GM10248 (cell line): Measurements from ENCODE around the gene MATN1.

Experiments used
- CTCF ChIA-PET: fragments of 300-600 bp; sonication (Branson Sonifier 250); formaldehyde crosslinking; extraction: SDS; loops from one replicate; lab custom pipeline; 2021; ENCODE audit warnings: antibody characterized with exemption; lab: Yijun Ruan, JAX
- POLR2A ChIA-PET: fragments of 350-650 bp; sonication (Branson Sonifier 250); formaldehyde crosslinking; extraction: SDS; loops from one replicate; lab custom pipeline; 2020; ENCODE audit warnings: antibody characterized with exemption; lab: Yijun Ruan, JAX
- DNase-seq: peaks from one replicate; pipeline ENCODE4 v3.0.0; 2012; ENCODE audit errors: extremely low spot score
- TF ChIP-seq, protein P1 (sequence below): IDR thresholded peaks from 2 replicates; pipeline ENCODE4 v1.5.1; 2012; ENCODE audit warnings: mild to moderate bottlenecking, low read depth; ENCODE audit errors: extremely low read depth, missing control alignments, control extremely low read depth

The MATN1 gene

DNA sequence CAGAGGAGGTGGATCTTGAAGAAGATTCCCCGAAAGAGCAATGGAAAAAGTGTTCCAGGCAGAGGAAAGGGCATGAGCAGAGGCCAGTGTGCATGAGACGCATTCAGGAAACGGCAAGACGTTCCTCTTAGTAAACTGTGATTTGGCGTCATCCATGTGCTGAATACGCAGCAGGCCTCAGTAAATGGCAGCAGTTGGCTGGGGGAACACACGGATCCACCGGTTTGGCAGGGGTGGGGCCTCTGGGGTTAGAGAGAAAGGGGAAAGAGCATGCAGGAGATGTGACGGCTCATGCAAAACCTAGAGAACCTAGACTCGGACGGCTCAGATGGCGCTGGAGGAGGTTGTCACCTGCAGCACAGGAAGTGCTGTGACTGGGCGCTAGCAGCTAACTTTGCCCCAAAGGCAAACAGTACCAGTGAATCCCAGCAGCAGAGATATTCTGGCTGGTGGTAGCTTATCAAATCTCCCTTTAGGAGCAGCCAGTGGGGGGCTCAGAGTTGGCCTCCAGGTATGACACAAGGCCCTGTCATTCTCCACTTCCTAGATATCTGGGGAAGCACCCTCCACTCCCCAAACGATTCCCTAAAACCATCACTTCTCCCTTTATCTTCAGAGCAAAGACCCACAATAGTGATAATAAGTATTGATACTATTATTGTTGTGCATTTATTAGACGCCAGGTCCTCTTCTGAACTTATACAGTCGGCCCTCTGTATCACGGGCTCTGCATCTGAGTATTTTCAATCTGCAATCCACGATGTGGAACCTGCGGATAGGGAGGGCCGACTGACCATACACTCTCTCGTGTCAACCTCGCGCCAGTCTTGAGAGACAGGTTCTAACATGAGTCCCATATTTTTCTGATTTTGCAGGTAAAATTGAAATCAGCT is 26.6 kb upstream of the MATN1 start:
- TF ChIP-seq, protein P1, sequence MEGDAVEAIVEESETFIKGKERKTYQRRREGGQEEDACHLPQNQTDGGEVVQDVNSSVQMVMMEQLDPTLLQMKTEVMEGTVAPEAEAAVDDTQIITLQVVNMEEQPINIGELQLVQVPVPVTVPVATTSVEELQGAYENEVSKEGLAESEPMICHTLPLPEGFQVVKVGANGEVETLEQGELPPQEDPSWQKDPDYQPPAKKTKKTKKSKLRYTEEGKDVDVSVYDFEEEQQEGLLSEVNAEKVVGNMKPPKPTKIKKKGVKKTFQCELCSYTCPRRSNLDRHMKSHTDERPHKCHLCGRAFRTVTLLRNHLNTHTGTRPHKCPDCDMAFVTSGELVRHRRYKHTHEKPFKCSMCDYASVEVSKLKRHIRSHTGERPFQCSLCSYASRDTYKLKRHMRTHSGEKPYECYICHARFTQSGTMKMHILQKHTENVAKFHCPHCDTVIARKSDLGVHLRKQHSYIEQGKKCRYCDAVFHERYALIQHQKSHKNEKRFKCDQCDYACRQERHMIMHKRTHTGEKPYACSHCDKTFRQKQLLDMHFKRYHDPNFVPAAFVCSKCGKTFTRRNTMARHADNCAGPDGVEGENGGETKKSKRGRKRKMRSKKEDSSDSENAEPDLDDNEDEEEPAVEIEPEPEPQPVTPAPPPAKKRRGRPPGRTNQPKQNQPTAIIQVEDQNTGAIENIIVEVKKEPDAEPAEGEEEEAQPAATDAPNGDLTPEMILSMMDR, result no peak
- ChIA-PET CTCF (interaction anchor here (0.7 to 22.9 kb wide), 7 partner anchors 7 to 30 kb away, joined by 3 to 449 read pairs (median 6); partner anchors contain the start of gene LAPTM5), POLR2A (interaction anchor here (0.7 to 3.2 kb wide), 6 partner anchors 10 to 1195 kb away, joined by 3 to 18 read pairs (median 8); no protein-coding TSS in a partner anchor)
- DNase-seq, result no peak

DNA sequence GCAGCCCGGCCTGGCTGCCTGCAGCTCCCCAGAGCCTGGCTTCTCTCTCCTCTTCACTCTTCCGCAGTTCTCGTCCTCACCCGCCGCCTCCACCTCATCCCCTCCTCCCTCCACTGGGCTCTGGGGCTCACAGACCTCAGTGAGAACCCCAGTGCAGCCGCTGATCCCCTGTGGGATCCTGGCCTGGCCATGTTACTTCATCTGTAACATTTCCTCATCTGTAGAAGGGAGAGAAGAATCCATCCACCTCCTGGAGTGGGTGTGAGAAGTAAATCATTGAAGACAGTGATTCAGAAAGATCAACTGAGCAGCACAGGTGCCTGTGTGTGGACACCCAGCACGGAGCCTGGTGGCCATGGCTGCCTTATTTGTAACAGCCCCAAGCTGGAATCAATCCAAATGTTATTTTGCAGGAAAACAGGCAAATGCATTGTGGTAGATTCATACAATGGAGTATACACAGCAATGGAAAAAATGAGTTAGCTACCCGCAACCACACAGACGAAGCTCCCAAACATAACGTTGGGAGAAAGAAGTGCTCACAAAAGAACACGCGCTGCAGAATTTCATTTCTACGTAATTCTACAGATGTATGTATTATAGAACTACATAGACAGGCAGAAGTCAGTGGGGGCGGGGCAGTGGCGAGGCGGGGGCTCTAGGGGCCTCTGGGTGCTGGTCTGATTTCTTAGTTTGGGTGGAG is 25.5 kb upstream of the MATN1 start:
- TF ChIP-seq, protein P1, result no peak
- CTCF ChIA-PET, result interaction anchor here (0.7 to 22.9 kb wide), 5 partner anchors 8 to 52 kb away, joined by 3 to 449 read pairs (median 35); partner anchors contain the start of gene LAPTM5
- no peak for DNase-seq
- POLR2A ChIA-PET, result interaction anchor here (1.3 to 6.8 kb wide), 5 partner anchors 10 to 29 kb away, joined by 5 to 71 read pairs (median 13); partner anchors contain the start of gene LAPTM5

- POLR2A ChIA-PET, result interaction anchor here (1.3 to 6.8 kb wide), 3 partner anchors 11 to 28 kb away, joined by 5 to 71 read pairs (median 13); partner anchors contain the start of gene LAPTM5
- no peak for DNase-seq
- CTCF ChIA-PET, result interaction anchor here (1.0 to 22.9 kb wide), 4 partner anchors 12 to 53 kb away, joined by 3 to 449 read pairs (median 98); partner anchors contain the start of gene LAPTM5
- TF ChIP-seq, protein P1, result no peak
These were observed 24.8 kb upstream of the MATN1 start for GRCh38 chr1:30748098-30748698.

GRCh38 chr1:30747033-30748008 is 23.9 kb upstream of the MATN1 start:
- no peak for DNase-seq
- TF ChIP-seq, protein P1, result no peak
- POLR2A ChIA-PET, result interaction anchor here (1.2 to 6.8 kb wide), 3 partner anchors 12 to 36 kb away, joined by 3 to 71 read pairs (median 7); partner anchors contain the start of gene LAPTM5
- CTCF ChIA-PET, result interaction anchor here (0.9 to 13.2 kb wide), 4 partner anchors 12 to 35 kb away, joined by 5 to 162 read pairs (median 34); partner anchors contain the start of gene LAPTM5

DNA sequence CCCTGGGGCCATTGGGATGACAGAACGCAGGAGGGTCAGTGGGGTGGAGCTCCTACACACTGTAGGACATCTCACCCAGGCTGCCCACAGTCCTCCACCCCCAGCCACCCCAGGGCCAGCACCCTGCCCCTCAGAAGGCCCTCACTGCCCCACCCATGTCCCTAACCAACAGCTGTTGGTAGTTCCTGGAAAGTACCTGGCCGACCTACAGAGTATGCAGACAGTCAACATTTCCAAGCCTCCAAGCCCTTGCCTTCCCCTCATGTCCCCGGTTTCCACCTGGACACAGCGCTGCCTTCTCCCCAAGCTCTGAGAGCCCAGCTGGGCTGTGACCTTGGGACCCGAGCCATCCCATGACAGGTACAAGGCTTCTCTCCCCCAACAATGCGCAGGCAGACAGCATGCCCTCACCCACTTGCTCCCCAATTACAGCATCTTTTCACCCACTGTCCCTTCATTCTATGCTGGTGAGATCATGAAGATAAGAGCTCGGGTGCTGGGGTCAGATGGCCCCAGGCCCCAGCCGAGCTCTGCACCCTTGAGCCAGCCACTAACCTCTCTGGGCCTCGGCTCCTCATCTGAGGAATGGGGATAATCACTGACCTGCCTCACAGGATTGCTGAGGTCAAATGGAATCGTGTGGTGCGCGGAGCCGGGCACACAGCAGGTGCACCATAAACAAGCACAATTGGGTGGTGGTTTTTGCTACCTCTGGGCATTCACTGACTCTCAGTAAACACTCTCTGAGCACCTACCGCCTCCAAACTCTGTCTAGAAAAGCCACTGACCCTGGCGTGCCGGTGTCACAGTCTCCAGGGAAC is 23.0 kb upstream of the MATN1 start:
- no peak for DNase-seq
- ChIA-PET CTCF (interaction anchor here (0.7 to 13.2 kb wide), 9 partner anchors 12 to 54 kb away, joined by 3 to 162 read pairs (median 25); partner anchors contain the start of gene LAPTM5), POLR2A (interaction anchor here (0.5 to 6.8 kb wide), 7 partner anchors 8 to 1690 kb away, joined by 3 to 71 read pairs (median 5); partner anchors contain the start of gene LAPTM5)
- TF ChIP-seq, protein P1, result no peak
